Psoas muscle (tissue), 8 donors: Measurements from ENCODE around the gene KRTAP10-9. TPM values are rescaled to one million over a fixed set of nuclear protein-coding genes. Genes with fewer than 3 reads are reported as not detected.

Experiments used
- ATAC-seq, 4 donors: fragments of 200-7000 bp; cut with Tn5 transposase; one replicate each; pipeline ENCODE4 v1.9.1; 2020; ENCODE audit warnings: moderate library complexity in 3 of 4, mild to moderate bottlenecking in 2 of 4
- DNase-seq, 2 donors: peaks; one replicate each; pipeline ENCODE4 v3.0.0-alpha.2; 2020
- H3K27ac ChIP-seq: fragments of 200-600 bp; one replicate; pipeline ENCODE4 v1.8.0; 2022
- H3K27me3 ChIP-seq, 3 donors: fragments of 200-600 bp in 1 of 3; one replicate each; pipeline versions ENCODE4 v1.6.1 to v1.8.0; 2013 to 2022; ENCODE audit warnings: low read length in 2 of 3, mild to moderate bottlenecking in 2 of 3, moderate library complexity in 1 of 3; ENCODE audit not compliant: insufficient read depth in 3 of 3
- H3K36me3 ChIP-seq, 2 donors: fragments of 200-600 bp in 1 of 2; one replicate each; pipeline versions ENCODE4 v1.6.1 to v1.8.0; 2013 to 2022; ENCODE audit warnings: low read depth in 1 of 2, mild to moderate bottlenecking in 1 of 2, moderate library complexity in 1 of 2; ENCODE audit not compliant: insufficient read depth in 1 of 2
- H3K4me1 ChIP-seq: fragments of 200-600 bp; one replicate; pipeline ENCODE4 v1.8.0; 2022
- H3K4me3 ChIP-seq: fragments of 200-600 bp; one replicate; pipeline ENCODE4 v1.8.0; 2022; ENCODE audit warnings: mild to moderate bottlenecking
- H3K9me3 ChIP-seq: fragments of 200-600 bp; one replicate; pipeline ENCODE4 v1.8.0; 2022
- CTCF ChIP-seq: fragments of 200-600 bp; IDR thresholded peaks from one replicate; pipeline ENCODE4 v1.8.0; 2022; ENCODE audit warnings: antibody characterized with exemption
- WGBS, 3 donors: extraction: QIAGEN DNeasy Blood & Tissue Kit; methylation state at CpG; one replicate each; pipeline versions ENCODE4 v1.1.6 to v1.1.7; 2013; 5-methylcytosine and 5-hydroxymethylcytosine counted together
- intact Hi-C, 2 donors: fragments of 100-400 bp; cut with DNase I; formaldehyde crosslinking; loops; one replicate each; pipeline versions ENCODE4 v1.11.0 to v1.14.2; 2022
- polyA plus RNA-seq, 3 donors: library from polyadenylated mRNA; stranded (reverse); fragments of 200-250 nt; gene quantifications; one replicate each; pipeline ENCODE4 v1.2.3, GENCODE V29; 2013
- total RNA-seq, 4 donors: library from RNA; stranded (reverse); fragmentation: NEBNext Ultra II Directional in 2 of 4; extraction: Animal tissue kit (Norgen Biotek cat#: 25700) in 2 of 4; gene quantifications; one replicate each; pipeline versions ENCODE4 v1.2.1 to v1.2.4, GENCODE V29; 2021 to 2023
- donor health status: healthy with polysubstance abuse.
- donor health status: DM: no; HTN: no; CAD: no; lungs with moderate emphysema.
- donor health status: Bipolar disorder and iron deficiency.
- donor health status: healthy.
- donor health status: DM: yes; HTN: yes; CAD: no.
- donor health status: DM: no; HTN: no; CAD: no.
- donor health status: DM: no; HTN: no; CAD: no.
- donor health status: DM: yes; HTN: yes; CAD: no.

Gene KRTAP10-9
- total and polyA plus RNA-seq, 7 donors, result not detected

GRCh38 chr21:44615466-44615865 is 11.4 kb upstream of the KRTAP10-9 start:
- no peak for DNase-seq
- Histone ChIP-seq H3K36me3 (no peaks in the 10 kb centered on the region), H3K4me3 (no peak overlapping the region), H3K4me1 (no peaks in the 10 kb centered on the region), H3K9me3 (no peaks in the 10 kb centered on the region), H3K27ac (no peak overlapping the region), H3K27me3 (peaks cover 0 to 39% (median 13%) of the 10 kb centered on the region in 3 donors)
- no peak for TF ChIP-seq CTCF
- no peak for ATAC-seq
- 60 to 64% (median 62%) methylated on average over 8 of the region's 8 CpGs for WGBS, 3 donors
- intact Hi-C loops, result no loop called here

- H3K9me3 ChIP-seq, result no peaks in the 10 kb centered on the region
- no peak for ATAC-seq
- H3K27me3 ChIP-seq, result peaks cover 0 to 39% (median 13%) of the 10 kb centered on the region in 3 donors
- 43 to 44% (median 44%) methylated on average over 17 of the region's 17 CpGs for WGBS, 3 donors
- peak in 1 of 2 donors; percentile 47 for DNase-seq
- H3K36me3 ChIP-seq, result no peaks in the 10 kb centered on the region
- intact Hi-C loops, result no loop called here
- no peak overlapping the region for H3K27ac ChIP-seq
- H3K4me3 ChIP-seq, result no peak overlapping the region
- TF ChIP-seq CTCF, result no peak
- no peaks in the 10 kb centered on the region for H3K4me1 ChIP-seq
Measured at GRCh38 chr21:44615911-44616590, 10.8 kb upstream of the KRTAP10-9 start.

- no peaks in the 10 kb centered on the region for H3K4me1 ChIP-seq
- no peaks in the 10 kb centered on the region for H3K9me3 ChIP-seq
- no peak for ATAC-seq
- H3K27ac ChIP-seq, result no peak overlapping the region
- intact Hi-C loops, result no loop called here
- TF ChIP-seq CTCF, result no peak
- WGBS, 3 donors, result 53 to 71% (median 64%) methylated on average over 16 of the region's 16 CpGs
- H3K4me3 ChIP-seq, result no peak overlapping the region
- peaks cover 0 to 39% (median 13%) of the 10 kb centered on the region in 3 donors for H3K27me3 ChIP-seq
- DNase-seq, result no peak
- H3K36me3 ChIP-seq, result no peaks in the 10 kb centered on the region
Measured at GRCh38 chr21:44616591-44616926, 10.3 kb upstream of the KRTAP10-9 start.

- peaks cover 0 to 39% (median 8%) of the 10 kb centered on the region in 3 donors for H3K27me3 ChIP-seq
- TF ChIP-seq CTCF, result no peak
- no peaks in the 10 kb centered on the region for H3K4me1 ChIP-seq
- H3K27ac ChIP-seq, result no peak overlapping the region
- H3K36me3 ChIP-seq, result no peaks in the 10 kb centered on the region
- DNase-seq (no peak), ATAC-seq (no peak)
- 40 to 52% (median 45%) methylated on average over 8 of the region's 8 CpGs for WGBS, 3 donors
- no peak overlapping the region for H3K4me3 ChIP-seq
- intact Hi-C loops, result no loop called here
- no peaks in the 10 kb centered on the region for H3K9me3 ChIP-seq
Measured at GRCh38 chr21:44617071-44617501, 9.8 kb upstream of the KRTAP10-9 start.

GRCh38 chr21:44618504-44618903 is 8.4 kb upstream of the KRTAP10-9 start:
- no peaks in the 10 kb centered on the region for H3K36me3 ChIP-seq
- peaks cover 5% of the 10 kb centered on the region for H3K9me3 ChIP-seq
- TF ChIP-seq CTCF, result peak; percentile 17
- ATAC-seq (no peak), DNase-seq (peak; percentile 29 to 61)
- intact Hi-C loops, result no loop called here
- H3K27ac ChIP-seq, result no peak overlapping the region
- H3K4me3 ChIP-seq, result no peak overlapping the region
- no peaks in the 10 kb centered on the region for H3K4me1 ChIP-seq
- 17 to 36% (median 27%) methylated on average over 4 of the region's 4 CpGs for WGBS, 3 donors
- H3K27me3 ChIP-seq, result peaks cover 0 to 29% (median 3%) of the 10 kb centered on the region in 3 donors
